Measurements from ENCODE around the gene FSD1L. TPM values are rescaled to one million over a fixed set of nuclear protein-coding genes. Genes with fewer than 3 reads are reported as not detected.

FSD1L gene
- total and polyA plus RNA-seq, 2 experiments from 2014 or later: 5.2 to 7.1 TPM

DNA sequence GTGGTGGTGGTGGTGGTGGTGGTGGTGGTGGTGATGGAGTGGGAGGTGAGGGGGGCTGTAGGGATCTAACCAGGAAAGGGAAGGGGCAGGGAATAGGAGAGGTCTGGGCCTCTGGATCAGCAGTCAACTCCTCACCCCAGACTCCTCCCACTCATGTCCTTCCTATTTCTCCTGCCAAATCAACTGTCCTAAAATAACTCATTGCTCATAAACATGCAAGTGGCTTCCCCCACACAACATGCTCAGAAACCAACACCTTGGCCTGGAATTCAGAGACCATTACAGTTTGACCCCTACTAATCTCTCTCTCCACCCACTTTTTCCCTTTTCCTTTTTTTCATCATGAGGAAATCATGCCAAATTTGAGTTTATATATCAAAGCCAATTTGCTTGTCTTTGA is 8.4 kb upstream of the FSD1L start (continued):
- TF ChIP-seq, protein P1, sequence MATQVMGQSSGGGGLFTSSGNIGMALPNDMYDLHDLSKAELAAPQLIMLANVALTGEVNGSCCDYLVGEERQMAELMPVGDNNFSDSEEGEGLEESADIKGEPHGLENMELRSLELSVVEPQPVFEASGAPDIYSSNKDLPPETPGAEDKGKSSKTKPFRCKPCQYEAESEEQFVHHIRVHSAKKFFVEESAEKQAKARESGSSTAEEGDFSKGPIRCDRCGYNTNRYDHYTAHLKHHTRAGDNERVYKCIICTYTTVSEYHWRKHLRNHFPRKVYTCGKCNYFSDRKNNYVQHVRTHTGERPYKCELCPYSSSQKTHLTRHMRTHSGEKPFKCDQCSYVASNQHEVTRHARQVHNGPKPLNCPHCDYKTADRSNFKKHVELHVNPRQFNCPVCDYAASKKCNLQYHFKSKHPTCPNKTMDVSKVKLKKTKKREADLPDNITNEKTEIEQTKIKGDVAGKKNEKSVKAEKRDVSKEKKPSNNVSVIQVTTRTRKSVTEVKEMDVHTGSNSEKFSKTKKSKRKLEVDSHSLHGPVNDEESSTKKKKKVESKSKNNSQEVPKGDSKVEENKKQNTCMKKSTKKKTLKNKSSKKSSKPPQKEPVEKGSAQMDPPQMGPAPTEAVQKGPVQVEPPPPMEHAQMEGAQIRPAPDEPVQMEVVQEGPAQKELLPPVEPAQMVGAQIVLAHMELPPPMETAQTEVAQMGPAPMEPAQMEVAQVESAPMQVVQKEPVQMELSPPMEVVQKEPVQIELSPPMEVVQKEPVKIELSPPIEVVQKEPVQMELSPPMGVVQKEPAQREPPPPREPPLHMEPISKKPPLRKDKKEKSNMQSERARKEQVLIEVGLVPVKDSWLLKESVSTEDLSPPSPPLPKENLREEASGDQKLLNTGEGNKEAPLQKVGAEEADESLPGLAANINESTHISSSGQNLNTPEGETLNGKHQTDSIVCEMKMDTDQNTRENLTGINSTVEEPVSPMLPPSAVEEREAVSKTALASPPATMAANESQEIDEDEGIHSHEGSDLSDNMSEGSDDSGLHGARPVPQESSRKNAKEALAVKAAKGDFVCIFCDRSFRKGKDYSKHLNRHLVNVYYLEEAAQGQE (IDR thresholded peaks at IDR 0.05; ENCODE audit: unreplicated experiment): no peak
- TF ChIP-seq POLR2AphosphoS5 (IDR thresholded peaks at IDR 0.05; ENCODE audit: low read depth): no peak

DNA sequence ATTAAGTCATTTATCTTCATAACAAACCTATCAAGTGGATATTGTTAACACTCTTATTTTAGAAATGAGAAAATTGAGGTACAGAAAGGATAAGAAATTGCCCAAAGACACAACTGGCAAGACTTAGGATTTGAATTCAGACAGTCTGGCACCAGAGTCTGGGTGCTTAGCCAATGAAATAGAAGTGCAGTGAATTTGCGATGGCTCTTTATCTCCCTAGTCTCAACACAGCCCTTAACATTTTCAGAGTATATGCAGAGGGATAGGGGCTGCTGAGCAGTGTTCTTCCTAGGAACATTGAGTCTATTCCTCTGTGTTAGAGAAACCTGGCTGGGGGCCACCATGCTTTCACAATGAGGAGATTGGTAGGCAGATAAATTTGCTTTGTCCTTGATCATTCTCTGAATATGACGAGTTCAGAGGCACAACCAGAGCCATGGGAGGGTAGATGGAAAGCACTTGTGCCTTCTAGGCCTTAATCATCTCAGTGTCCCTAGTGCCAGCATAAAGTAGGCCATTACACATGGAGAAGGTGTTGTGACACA is 6.1 kb upstream of the FSD1L start:
- no peak for TF ChIP-seq NANOG (IDR thresholded peaks at IDR 0.05; ENCODE audit: borderline replicate concordance)
- no peak for TF ChIP-seq STAT1 (IDR thresholded peaks at IDR 0.05; ENCODE audit: unreplicated experiment)
- no peak for TF ChIP-seq ZNF114 (CRISPR knock-in tag; IDR thresholded peaks at IDR 0.05)
- no peak for DNase-seq (ENCODE audit: low spot score)
- Histone ChIP-seq H4K20me1 (replicated peaks; ENCODE audit: insufficient read depth) (no peaks in the 10 kb centered on the region), H3K4me3 (no peak overlapping the region), H3K27ac (ENCODE audit: low read depth) (no peak overlapping the region), H3K27me3 (ENCODE audit: insufficient read depth) (no peaks in the 10 kb centered on the region), H3K36me3 (ENCODE audit: insufficient read depth) (no peaks in the 10 kb centered on the region), H3K9me2 (ENCODE audit: insufficient read depth) (no peaks in the 10 kb centered on the region), H3K4me2 (no peak overlapping the region), H3K4me1 (ENCODE audit: insufficient read depth) (no peaks in the 10 kb centered on the region), H2AFZ (no peak overlapping the region; the same call in 1 of the 2 replicates), H3F3A (replicated peaks; ENCODE audit: low read depth) (no peaks in the 10 kb centered on the region), H3K79me2 (replicated peaks; ENCODE audit: insufficient read depth) (no peaks in the 10 kb centered on the region)
- Mint-ChIP-seq H3K36me3 (ENCODE audit: low read depth) (no peaks in the 10 kb centered on the region), H3K4me3 (no peak overlapping the region), H3K27ac (no peak overlapping the region), H3K4me1 (peaks cover 6% of the 10 kb centered on the region; the same call in 2 of the 3 replicates), H3K27me3 (ENCODE audit: insufficient read depth, low read depth, poor library complexity) (peaks cover 2% of the 10 kb centered on the region), H3K9me3 (no peaks in the 10 kb centered on the region)
- no peak for ATAC-seq

DNA sequence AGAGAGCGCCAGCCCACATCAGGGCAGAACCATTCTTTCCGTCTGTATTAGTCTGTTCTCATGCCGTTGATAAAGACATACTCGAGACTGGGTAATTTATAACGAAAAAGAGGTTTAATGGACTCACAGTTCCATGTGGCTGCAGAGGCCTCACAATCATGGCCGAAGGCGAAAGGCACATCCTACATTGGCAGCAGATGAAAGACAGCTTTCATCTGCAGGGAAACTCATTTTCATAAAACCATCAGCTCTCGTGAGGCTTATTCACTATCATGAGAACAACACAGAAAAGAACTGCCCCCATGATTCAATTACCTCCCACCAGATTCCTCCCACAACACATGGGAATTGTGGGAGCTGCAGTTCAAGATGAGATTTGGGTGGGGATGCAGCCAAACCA is 4.7 kb upstream of the FSD1L start:
- Mint-ChIP-seq H3K36me3 (ENCODE audit: low read depth) (no peaks in the 10 kb centered on the region), H3K4me1 (peaks cover 5% of the 10 kb centered on the region; the same call in 2 of the 3 replicates), H3K4me3 (no peak overlapping the region), H3K9me3 (peaks cover 3% of the 10 kb centered on the region; the same call in 1 of the 3 replicates), H3K27ac (no peak overlapping the region), H3K27me3 (ENCODE audit: insufficient read depth, low read depth, poor library complexity) (peaks cover 3% of the 10 kb centered on the region)
- no peak for ATAC-seq
- H3K27me3 ChIP-seq (ENCODE audit: insufficient read depth): no peaks in the 10 kb centered on the region
- H3K36me3 ChIP-seq (ENCODE audit: insufficient read depth): no peaks in the 10 kb centered on the region
- H3K4me1 ChIP-seq (ENCODE audit: insufficient read depth): no peaks in the 10 kb centered on the region
- no peak for DNase-seq (ENCODE audit: low spot score)
- H3K79me2 ChIP-seq (replicated peaks; ENCODE audit: insufficient read depth): no peaks in the 10 kb centered on the region
- H3K4me3 ChIP-seq: no peak overlapping the region
- no peaks in the 10 kb centered on the region for H3F3A ChIP-seq (replicated peaks; ENCODE audit: low read depth)
- H2AFZ ChIP-seq: peak overlapping the region; percentile 32; the same call in 1 of the 2 replicates
- H3K27ac ChIP-seq (ENCODE audit: low read depth): no peak overlapping the region
- no peaks in the 10 kb centered on the region for H4K20me1 ChIP-seq (replicated peaks; ENCODE audit: insufficient read depth)
- no peaks in the 10 kb centered on the region for H3K9me2 ChIP-seq (ENCODE audit: insufficient read depth)
- no peak overlapping the region for H3K4me2 ChIP-seq
- TF ChIP-seq, protein P2, sequence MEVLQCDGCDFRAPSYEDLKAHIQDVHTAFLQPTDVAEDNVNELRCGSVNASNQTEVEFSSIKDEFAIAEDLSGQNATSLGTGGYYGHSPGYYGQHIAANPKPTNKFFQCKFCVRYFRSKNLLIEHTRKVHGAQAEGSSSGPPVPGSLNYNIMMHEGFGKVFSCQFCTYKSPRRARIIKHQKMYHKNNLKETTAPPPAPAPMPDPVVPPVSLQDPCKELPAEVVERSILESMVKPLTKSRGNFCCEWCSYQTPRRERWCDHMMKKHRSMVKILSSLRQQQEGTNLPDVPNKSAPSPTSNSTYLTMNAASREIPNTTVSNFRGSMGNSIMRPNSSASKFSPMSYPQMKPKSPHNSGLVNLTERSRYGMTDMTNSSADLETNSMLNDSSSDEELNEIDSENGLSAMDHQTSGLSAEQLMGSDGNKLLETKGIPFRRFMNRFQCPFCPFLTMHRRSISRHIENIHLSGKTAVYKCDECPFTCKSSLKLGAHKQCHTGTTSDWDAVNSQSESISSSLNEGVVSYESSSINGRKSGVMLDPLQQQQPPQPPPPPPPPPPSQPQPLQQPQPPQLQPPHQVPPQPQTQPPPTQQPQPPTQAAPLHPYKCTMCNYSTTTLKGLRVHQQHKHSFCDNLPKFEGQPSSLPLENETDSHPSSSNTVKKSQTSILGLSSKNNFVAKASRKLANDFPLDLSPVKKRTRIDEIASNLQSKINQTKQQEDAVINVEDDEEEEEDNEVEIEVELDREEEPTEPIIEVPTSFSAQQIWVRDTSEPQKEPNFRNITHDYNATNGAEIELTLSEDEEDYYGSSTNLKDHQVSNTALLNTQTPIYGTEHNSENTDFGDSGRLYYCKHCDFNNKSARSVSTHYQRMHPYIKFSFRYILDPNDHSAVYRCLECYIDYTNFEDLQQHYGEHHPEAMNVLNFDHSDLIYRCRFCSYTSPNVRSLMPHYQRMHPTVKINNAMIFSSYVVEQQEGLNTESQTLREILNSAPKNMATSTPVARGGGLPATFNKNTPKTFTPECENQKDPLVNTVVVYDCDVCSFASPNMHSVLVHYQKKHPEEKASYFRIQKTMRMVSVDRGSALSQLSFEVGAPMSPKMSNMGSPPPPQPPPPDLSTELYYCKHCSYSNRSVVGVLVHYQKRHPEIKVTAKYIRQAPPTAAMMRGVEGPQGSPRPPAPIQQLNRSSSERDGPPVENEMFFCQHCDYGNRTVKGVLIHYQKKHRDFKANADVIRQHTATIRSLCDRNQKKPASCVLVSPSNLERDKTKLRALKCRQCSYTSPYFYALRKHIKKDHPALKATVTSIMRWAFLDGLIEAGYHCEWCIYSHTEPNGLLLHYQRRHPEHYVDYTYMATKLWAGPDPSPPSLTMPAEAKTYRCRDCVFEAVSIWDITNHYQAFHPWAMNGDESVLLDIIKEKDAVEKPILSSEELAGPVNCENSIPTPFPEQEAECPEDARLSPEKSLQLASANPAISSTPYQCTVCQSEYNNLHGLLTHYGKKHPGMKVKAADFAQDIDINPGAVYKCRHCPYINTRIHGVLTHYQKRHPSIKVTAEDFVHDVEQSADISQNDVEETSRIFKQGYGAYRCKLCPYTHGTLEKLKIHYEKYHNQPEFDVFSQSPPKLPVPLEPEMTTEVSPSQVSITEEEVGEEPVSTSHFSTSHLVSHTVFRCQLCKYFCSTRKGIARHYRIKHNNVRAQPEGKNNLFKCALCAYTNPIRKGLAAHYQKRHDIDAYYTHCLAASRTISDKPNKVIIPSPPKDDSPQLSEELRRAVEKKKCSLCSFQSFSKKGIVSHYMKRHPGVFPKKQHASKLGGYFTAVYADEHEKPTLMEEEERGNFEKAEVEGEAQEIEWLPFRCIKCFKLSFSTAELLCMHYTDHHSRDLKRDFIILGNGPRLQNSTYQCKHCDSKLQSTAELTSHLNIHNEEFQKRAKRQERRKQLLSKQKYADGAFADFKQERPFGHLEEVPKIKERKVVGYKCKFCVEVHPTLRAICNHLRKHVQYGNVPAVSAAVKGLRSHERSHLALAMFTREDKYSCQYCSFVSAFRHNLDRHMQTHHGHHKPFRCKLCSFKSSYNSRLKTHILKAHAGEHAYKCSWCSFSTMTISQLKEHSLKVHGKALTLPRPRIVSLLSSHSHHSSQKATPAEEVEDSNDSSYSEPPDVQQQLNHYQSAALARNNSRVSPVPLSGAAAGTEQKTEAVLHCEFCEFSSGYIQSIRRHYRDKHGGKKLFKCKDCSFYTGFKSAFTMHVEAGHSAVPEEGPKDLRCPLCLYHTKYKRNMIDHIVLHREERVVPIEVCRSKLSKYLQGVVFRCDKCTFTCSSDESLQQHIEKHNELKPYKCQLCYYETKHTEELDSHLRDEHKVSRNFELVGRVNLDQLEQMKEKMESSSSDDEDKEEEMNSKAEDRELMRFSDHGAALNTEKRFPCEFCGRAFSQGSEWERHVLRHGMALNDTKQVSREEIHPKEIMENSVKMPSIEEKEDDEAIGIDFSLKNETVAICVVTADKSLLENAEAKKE (CRISPR knock-in tag; IDR thresholded peaks at IDR 0.05): no peak
- no peak for TF ChIP-seq STAT1 (IDR thresholded peaks at IDR 0.05; ENCODE audit: unreplicated experiment)
- TF ChIP-seq, protein P1 (IDR thresholded peaks at IDR 0.05; ENCODE audit: unreplicated experiment): no peak
